ENCODE data around the gene RBCK1.

DNA sequence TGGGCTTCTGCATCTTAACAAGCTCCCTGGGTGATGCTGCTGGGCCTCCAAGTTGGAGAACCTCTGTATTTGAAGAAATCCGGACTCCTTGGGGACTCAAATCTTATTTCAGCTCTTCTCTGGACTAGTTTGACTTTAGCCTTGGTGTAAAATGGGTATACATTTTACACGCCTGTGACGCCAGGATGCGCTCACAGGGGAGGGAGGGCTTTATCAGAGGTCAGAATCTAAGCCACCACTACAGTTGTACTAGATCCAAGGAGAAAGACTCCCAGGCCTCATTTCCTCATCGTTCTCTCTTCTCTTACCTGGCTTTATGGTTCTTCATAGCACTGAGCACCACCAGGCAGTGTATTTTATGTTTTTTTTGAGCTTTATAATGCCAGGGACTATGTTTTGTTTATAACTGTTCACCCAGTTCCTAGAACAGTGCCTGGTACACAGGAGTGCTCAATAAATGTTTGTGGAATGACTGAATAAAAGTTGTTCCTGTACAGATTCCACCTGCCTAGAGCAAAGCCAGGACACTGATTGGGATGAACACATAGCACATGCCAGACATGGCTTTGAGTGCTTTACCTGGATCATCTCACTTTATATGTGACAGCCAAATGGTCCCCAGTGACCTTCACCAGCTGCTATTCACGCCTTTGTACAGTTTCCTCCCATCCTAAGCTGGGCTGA, 5.1 kb upstream of the RBCK1 start:
- TF ChIP-seq, protein P1, sequence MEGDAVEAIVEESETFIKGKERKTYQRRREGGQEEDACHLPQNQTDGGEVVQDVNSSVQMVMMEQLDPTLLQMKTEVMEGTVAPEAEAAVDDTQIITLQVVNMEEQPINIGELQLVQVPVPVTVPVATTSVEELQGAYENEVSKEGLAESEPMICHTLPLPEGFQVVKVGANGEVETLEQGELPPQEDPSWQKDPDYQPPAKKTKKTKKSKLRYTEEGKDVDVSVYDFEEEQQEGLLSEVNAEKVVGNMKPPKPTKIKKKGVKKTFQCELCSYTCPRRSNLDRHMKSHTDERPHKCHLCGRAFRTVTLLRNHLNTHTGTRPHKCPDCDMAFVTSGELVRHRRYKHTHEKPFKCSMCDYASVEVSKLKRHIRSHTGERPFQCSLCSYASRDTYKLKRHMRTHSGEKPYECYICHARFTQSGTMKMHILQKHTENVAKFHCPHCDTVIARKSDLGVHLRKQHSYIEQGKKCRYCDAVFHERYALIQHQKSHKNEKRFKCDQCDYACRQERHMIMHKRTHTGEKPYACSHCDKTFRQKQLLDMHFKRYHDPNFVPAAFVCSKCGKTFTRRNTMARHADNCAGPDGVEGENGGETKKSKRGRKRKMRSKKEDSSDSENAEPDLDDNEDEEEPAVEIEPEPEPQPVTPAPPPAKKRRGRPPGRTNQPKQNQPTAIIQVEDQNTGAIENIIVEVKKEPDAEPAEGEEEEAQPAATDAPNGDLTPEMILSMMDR (IDR thresholded peaks at IDR 0.05): no peak
- TF ChIP-seq POLR2A (IDR thresholded peaks at IDR 0.05): no peak
- TF ChIP-seq POLR2AphosphoS5 (IDR thresholded peaks at IDR 0.05; ENCODE audit: insufficient read depth in 1 of 2, low read depth in 1 of 2): no peak

All from vagina (tissue), 2 donors.